Prostate gland (tissue), 2 donors: Measurements from ENCODE around the gene ARHGDIG. TPM values are rescaled to one million over a fixed set of nuclear protein-coding genes. Genes with fewer than 3 reads are reported as not detected.
"Not testable (repeated sequence)": the region's sequence is repeated elsewhere in the genome, so short reads cannot be mapped to it uniquely, and the experiment has no call there.

Experiments
- DNase-seq: peaks from one replicate; pipeline ENCODE4 v3.0.0-alpha.2; 2019; ENCODE audit warnings: low spot score
- H3K27ac ChIP-seq, 2 donors: fragments of 200-600 bp; sonication (generic); 2 replicates each; pipeline ENCODE4 v1.5.1; 2017 to 2019
- H3K27me3 ChIP-seq: fragments of 200-600 bp; sonication (generic); replicated peaks from 2 replicates; pipeline ENCODE4 v1.5.1; 2019; ENCODE audit not compliant: insufficient read depth
- H3K36me3 ChIP-seq, 2 donors: fragments of 200-600 bp; sonication (generic); 1 replicate in 1 of 2; 2 replicates in 1 of 2; pipeline versions ENCODE4 v1.5.1 to v1.8.1; 2017 to 2019
- H3K4me1 ChIP-seq: fragments of 200-600 bp; sonication (generic); replicated peaks from 2 replicates; pipeline ENCODE4 v1.5.1; 2019
- H3K4me3 ChIP-seq, 2 donors: fragments of 200-600 bp; sonication (generic); 2 replicates each; pipeline ENCODE4 v1.5.1; 2017 to 2019
- H3K9me3 ChIP-seq: fragments of 200-600 bp; sonication (generic); 2 replicates; pipeline ENCODE4 v1.5.1; 2017
- POLR2A ChIP-seq: fragments of 450-650 bp; IDR thresholded peaks from one replicate; pipeline ENCODE4 v1.6.1; 2016; ENCODE audit warnings: antibody characterized with exemption, mild to moderate bottlenecking
- POLR2AphosphoS5 ChIP-seq: sonication (generic); formaldehyde crosslinking; IDR thresholded peaks from one replicate; pipeline ENCODE4 v1.6.1; 2017; ENCODE audit warnings: antibody characterized with exemption
- WGBS: methylation state at CpG from one replicate; pipeline ENCODE4 v1.1.5; 2018; 5-methylcytosine and 5-hydroxymethylcytosine counted together
- intact Hi-C: fragments of 100-400 bp; cut with DNase I; formaldehyde crosslinking; loops from one replicate; pipeline ENCODE4 v1.14.2; 2022
- total RNA-seq, 2 donors: library from RNA; depleted of rRNA; stranded (reverse); fragments of >200 nt; gene quantifications; one replicate each; pipeline ENCODE4 v1.1.0, GENCODE V29; 2016
- TF ChIP-seq, protein P1 (sequence below), 4 experiments: fragments of 200-600 bp in 2 of 4; fragments of 450-650 bp in 2 of 4; sonication (generic) in 2 of 4; IDR thresholded peaks; 1 replicate in 3 of 4; 2 replicates in 1 of 4; pipeline ENCODE4 v1.5.1; 2016 to 2019; ENCODE audit warnings: antibody characterized with exemption in 4 of 4, mild to moderate bottlenecking in 2 of 4, moderate library complexity in 2 of 4

The ARHGDIG gene
- total RNA-seq, 2 donors from 2014 or later = 0.41 to 7.0 TPM

DNA sequence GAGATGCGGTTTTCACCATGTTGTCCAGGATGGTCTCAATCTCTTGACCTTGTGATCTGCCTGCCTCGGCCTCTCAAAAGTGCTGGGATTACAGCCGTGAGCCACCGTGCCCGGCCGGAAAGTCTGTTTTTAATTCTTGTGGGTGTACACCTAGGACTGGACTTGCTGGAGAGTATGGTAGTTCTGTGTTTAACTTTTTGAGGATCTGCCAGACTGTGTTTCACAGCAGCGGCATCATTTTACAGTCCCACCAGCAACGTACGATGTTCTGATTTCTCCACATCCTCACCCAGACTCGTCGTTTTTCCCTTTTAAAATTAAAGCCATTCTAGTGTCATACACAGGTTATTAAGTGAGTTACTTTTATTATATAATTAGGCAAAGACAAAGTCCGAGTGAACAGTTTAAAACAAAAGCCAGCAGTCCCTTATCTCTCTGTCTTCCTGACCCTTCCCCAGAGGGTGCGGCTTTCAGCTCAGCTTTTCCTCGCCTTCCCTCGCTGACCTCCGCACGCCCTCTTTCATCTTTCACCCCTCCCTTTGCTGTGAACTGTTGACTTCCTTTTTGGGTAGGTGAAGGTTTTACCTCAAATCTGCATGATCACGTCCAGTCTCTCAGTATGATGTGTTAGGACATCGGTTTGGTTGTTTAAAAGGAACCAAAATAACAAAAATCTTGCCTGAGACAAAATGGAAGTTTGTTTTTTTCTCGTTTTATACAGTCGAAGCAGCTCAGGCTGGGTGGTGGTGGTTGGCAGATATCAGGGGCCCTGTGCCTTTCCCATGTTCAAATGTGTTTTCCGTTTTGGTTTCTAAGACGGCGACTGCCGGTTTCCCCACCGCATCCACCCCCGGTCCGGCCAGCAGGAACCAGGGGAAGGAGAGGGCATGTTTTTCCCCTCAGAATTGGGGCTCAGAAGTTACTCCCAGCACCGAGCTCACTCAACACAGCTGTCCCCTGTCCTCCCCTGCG is 27.7 kb upstream of the ARHGDIG start:
- Histone ChIP-seq H3K36me3 (peaks cover 0 to 8% of the 10 kb centered on the region in 2 donors), H3K27ac (no peak overlapping the region), H3K9me3 (no peaks in the 10 kb centered on the region), H3K4me3 (no peak overlapping the region), H3K27me3 (no peaks in the 10 kb centered on the region), H3K4me1 (no peaks in the 10 kb centered on the region)
- TF ChIP-seq POLR2AphosphoS5 = no peak
- TF ChIP-seq, protein P1, sequence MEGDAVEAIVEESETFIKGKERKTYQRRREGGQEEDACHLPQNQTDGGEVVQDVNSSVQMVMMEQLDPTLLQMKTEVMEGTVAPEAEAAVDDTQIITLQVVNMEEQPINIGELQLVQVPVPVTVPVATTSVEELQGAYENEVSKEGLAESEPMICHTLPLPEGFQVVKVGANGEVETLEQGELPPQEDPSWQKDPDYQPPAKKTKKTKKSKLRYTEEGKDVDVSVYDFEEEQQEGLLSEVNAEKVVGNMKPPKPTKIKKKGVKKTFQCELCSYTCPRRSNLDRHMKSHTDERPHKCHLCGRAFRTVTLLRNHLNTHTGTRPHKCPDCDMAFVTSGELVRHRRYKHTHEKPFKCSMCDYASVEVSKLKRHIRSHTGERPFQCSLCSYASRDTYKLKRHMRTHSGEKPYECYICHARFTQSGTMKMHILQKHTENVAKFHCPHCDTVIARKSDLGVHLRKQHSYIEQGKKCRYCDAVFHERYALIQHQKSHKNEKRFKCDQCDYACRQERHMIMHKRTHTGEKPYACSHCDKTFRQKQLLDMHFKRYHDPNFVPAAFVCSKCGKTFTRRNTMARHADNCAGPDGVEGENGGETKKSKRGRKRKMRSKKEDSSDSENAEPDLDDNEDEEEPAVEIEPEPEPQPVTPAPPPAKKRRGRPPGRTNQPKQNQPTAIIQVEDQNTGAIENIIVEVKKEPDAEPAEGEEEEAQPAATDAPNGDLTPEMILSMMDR (IDR thresholded peaks at IDR 0.05) = no peak
- TF ChIP-seq POLR2A = no peak
- WGBS = 76% methylated on average over 30 of the region's 30 CpGs
- intact Hi-C loops = no loop called here
- no peak for DNase-seq

DNA sequence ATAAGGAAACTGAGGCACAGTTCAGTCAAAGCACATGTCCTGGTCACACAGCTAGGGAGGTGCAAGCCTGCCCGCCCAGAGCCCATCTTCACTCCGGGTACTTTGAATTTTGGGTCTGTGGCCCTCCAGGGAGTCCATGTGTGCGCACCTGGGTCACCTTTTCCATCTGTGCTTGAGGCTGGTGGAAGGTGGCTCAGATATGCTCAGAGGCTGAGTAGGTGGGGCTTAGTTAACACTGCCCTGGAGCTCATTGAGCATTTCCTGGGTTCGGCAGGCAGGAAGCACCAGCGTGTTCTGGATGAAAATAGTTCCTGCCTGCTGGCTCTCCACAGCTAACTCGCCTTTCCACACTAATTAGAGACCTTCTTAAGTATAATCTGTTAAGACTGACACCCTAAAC is 26.6 kb upstream of the ARHGDIG start:
- H3K27me3 ChIP-seq = no peaks in the 10 kb centered on the region
- H3K4me3 ChIP-seq = no peak overlapping the region
- peaks cover 0 to 8% of the 10 kb centered on the region in 2 donors for H3K36me3 ChIP-seq
- intact Hi-C loops = no loop called here
- DNase-seq = no peak
- 90% methylated on average over 6 of the region's 6 CpGs for WGBS
- H3K4me1 ChIP-seq = no peaks in the 10 kb centered on the region
- no peak overlapping the region for H3K27ac ChIP-seq
- TF ChIP-seq POLR2AphosphoS5 (no peak), POLR2A (no peak)
- TF ChIP-seq, protein P1 (IDR thresholded peaks at IDR 0.05) = no peak
- H3K9me3 ChIP-seq = no peaks in the 10 kb centered on the region

DNA sequence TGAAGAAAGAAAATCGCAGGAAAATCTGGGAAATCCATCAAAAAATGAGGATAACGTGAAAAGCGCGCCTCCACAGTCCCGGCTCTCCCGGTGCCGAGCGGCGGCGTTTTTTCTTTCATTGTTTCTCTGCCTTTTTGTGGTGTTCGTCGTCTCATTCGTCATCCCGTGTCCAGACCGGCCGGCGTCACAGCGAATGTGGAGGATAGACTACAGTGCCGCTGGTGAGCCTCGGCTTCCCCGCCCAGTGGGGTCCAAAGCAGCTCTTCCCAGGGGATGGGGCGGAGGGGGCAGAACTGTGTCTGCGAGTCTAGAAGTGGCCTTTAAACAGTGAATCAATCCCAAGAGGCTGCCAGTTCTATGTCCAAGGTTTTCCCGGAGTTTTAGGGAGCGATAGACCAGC is 25.9 kb upstream of the ARHGDIG start:
- Histone ChIP-seq H3K9me3 (no peaks in the 10 kb centered on the region), H3K36me3 (peaks cover 0 to 8% of the 10 kb centered on the region in 2 donors), H3K4me3 (no peak overlapping the region), H3K27ac (no peak overlapping the region), H3K27me3 (no peaks in the 10 kb centered on the region), H3K4me1 (no peaks in the 10 kb centered on the region)
- WGBS = 98% methylated on average over 25 of the region's 25 CpGs
- no peak for TF ChIP-seq POLR2AphosphoS5
- TF ChIP-seq POLR2A = no peak
- TF ChIP-seq, protein P1 (IDR thresholded peaks at IDR 0.05) = no peak
- intact Hi-C loops = no loop called here
- no peak for DNase-seq

DNA sequence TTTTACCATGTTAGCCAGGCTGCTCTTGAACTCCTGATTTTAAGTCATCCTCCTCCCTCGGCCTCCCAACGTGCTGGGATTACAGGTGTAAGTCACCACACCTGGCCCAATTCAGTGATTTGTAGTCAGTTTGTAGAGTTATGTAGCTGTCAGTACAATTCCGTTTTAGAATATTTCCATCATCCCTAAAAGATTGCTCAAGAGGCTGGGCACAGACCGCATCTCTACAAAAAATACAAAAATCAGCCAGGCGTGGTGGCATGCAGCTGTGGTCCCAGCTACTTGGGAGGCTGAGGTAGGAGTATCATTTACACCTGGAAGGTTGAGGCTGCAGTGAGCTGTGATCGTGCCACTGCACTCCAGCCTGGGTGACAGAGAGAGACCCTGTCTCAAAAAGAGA is 25.2 kb upstream of the ARHGDIG start:
- Histone ChIP-seq H3K4me3 (no peak overlapping the region), H3K9me3 (no peaks in the 10 kb centered on the region), H3K4me1 (no peaks in the 10 kb centered on the region), H3K36me3 (peaks cover 0 to 13% of the 10 kb centered on the region in 2 donors), H3K27ac (no peak overlapping the region), H3K27me3 (no peaks in the 10 kb centered on the region)
- no peak for DNase-seq
- TF ChIP-seq, protein P1 (IDR thresholded peaks at IDR 0.05) = no peak
- no peak for TF ChIP-seq POLR2AphosphoS5
- TF ChIP-seq POLR2A = no peak
- intact Hi-C loops = no loop called here
- WGBS = 97% methylated on average over 6 of the region's 6 CpGs

DNA sequence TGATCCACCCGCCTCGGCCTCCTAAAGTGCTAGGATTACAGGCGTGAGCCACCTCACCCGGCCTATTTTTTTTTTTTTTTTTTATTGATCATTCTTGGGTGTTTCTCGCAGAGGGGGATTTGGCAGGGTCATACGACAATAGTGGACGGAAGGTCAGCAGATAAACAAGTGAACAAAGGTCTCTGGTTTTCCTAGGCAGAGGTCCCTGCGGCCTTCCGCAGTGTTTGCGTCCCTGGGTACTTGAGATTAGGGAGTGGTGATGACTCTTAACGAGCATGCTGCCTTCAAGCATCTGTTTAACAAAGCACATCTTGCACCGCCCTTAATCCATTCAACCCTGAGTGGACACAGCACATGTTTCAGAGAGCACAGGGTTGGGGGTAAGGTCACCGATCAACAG is 22.3 kb upstream of the ARHGDIG start:
- H3K27me3 ChIP-seq, H3K4me3 ChIP-seq, intact Hi-C loops, H3K9me3 ChIP-seq, H3K27ac ChIP-seq, H3K4me1 ChIP-seq, DNase-seq: not testable (repeated sequence)
- 94% methylated on average over 13 of the region's 13 CpGs for WGBS
- peaks cover 6 to 17% of the 10 kb centered on the region in 2 donors for H3K36me3 ChIP-seq
